ENCODE measurements around the gene OAF.
"Not testable (repeated sequence)": the region's sequence is repeated elsewhere in the genome, so short reads cannot be mapped to it uniquely, and the experiment has no call there.

Gene OAF

DNA sequence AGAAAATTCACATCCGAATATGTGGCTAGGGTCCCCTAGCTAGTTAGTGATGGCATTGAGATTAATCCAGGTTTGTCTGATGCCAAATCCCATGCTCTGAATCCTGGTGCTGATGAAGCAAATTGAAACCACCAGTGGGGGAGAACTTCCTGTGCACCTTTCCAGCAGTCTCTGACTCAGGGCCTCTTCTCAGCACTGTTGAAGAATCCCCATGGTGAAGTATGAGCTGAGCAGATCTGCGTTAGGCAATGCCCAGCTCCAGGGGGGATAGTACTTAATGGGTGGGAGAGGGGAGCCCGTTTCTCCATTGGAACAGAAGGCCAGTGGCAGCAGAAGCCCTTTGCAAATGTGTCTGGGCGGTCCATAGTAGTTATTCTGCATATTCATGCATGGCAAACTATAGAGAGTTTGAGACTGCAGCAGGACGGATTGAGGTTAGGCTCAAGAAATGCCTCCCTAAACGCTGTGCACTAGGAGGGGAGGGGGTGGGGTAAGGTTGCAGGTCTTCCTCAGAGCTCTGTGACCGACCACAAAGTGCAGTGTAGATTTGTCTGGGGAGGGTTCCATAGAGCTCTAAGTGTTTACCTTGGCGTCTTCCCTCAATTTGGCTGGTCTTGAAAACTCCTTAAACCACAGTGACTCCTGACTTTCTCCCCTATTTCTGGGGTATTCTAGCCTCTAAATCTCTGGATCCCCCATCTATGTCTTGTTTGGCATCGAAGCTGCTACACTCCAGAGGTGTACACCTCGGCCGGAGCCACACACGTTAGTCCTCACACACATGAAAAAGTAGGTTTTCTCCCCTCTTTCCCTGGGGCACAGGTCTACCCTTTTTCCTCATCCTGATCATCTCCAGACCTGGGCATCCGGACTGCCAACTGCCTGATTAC lies 33.9 kb downstream of the OAF start:
- DNase-seq (ENCODE audit: low read depth) = no peak

DNA sequence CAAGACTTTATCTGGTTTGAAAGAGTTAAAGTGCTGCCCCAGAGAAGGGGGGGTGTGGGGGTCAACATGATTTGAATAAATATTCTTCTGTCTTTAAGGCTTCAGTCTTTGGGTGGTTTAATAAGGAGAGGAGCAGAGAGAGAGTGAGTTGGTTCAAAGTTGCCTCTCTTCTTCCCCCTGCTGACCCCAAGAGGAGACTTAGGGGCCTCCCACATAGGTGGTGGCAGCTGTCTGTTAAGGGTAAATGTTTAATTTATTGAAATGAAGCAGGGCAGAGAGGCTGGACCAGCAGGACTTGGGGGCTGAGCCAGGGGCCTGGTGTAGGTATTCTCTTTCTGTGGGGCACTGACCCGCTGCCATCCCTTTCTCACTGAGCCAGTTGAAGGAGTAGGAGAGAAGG lies 34.6 kb downstream of the OAF start:
- DNase-seq (ENCODE audit: low read depth) = no peak

DNA sequence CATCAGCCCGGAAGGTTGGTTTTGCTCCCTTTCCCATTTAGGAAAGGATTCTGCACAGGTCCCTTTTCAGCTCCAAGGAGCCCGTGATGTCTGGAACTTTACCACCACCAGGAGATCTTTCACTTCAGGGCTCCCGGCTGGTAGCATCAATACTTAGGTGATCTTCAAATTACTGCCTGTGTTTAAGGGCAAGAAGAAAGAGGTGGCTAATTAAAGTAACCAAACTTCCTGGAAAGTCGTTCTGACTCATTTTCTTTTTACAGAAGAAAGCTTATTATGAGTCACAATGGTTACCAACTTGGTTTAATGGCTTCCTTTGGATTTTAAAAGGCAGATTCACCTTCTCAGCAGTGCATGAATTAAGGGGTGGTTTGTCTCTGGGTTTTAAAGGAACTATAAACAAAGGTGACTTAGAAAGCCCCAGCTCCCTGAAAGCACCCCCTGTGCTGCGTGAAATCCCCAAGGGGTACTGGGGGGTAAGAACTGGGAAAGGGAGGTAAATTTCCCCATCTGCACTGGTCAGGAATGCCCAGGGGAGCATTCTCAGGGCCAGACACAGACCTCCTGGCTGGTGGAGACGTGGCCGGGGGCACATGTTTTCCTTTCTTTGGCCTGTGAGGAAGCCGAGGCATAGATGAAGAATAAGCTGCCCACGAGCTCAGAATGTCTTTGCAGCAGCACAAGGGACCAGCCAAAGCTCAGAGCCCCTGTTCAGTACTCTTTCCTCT lies 37.9 kb downstream of the OAF start:
- DNase-seq (ENCODE audit: low read depth) = no peak

DNA sequence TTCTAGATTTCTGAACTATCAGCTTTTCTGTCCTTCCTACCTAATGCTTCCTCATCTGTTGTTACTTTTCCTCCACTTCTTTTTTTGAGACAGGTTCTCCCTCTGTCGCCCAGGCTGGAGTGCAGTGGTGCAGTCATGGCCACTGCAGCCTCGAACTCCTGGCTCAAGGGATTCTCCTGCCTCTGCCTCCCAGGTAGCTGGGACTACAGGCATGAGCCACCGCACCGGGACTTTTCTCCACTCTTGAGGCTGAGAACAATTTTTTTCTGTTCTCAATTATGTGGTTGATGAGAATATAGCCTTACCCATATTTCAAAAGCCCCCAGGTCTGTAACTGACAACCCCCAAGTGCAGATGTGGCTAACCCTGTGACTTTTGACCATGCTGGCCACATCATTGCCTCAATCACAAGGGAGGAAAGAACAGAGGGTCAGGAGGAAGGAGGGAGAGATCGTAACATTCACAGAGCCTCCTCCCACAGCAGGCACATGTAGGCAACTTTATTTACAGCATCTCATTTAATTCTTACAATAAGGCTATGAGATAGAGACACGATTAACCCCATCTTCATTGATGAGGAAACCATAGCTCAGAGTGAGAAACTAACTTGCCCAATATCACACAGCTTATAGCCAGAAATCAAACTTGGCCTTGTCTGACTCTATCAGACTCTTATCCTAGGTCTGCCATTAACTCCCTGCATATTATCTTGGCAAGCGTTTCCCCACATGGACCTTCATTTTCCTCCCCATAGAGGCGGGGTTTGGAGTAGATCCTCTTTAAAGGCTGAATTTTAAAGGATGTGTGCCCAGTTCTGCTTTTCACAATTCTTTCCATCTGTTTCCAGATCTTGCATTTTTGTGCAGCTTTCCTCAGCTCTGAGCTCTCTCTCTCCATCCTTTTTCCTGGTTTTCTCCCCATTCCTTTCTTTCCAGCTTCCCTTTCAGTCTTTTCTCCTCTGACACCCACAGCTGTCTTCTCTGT lies 38.7 kb downstream of the OAF start:
- no peak for DNase-seq (ENCODE audit: low read depth)

DNA sequence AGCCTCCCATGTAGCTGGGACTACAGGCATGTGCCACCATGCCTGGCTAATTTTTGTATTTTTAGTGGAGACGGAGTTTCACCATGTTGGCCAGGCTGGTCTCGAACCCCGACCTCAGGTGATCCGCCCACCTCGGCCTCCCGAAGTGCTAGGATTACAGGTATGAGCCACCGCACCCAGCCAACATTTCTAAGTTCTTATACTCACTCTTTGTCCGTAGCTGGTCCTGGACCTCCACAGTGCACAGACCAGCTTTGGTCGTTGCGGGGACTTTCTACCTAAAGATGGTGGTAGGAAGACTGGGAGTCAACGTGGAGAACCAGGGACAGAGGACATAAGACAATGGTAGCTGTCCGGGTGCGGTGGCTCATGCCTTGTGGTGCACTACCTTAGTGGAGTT lies 42.5 kb downstream of the OAF start:
- not testable (repeated sequence) for DNase-seq (ENCODE audit: low read depth)

DNA sequence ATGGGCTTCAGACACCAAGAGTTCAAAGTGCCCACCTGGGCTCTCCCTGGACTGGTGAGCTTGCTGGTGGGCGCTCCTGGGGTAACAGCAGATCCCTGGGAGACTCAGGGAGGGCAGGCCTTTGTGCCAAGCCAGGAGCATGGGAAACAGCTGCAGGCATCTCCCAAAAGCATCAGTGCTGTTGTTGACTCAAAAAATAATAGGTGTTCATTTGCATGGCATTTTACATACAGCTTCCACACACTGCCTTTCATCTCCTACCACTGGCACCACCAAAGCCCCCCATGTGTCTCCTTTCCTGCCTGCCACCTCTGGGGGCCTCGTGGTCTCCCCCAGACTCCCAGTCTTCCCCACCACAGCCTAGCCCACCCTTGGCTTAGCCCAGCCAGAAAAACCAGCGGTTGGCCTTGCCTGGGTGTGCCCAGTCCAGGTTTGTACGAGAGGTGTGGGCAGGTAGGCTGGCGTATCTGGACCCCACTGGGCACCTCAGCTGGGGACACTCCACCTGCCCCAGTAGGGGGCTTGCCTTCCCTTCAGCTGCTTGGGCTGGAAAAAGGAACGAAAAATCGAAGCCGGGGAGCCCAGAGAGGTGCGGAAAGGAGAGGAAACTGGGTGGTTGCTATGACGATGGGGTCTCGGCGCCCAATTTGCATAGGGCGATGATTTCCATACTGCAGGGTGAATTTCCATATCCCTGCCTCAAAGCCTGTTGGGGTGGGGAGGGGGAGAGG lies 44.1 kb downstream of the OAF start:
- no peak for DNase-seq (ENCODE audit: low read depth)

DNA sequence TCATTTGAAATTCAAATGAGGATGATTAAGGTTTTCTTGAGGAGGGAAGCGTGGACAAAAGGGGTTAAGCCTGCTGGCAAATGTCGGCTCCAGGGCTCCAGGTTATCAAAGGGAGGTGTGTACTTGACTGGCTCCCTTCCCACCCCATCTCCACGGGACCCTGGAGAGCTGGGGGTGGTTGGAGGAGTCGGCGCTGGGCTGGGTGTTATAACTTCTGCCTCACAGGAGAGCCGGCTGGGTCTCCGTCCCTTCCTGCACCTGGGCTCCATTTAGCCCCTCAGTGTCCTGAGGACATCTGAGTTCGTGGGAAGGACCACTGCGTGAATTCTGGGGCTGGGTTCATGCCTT lies 44.7 kb downstream of the OAF start:
- no peak for DNase-seq (ENCODE audit: low read depth)

DNA sequence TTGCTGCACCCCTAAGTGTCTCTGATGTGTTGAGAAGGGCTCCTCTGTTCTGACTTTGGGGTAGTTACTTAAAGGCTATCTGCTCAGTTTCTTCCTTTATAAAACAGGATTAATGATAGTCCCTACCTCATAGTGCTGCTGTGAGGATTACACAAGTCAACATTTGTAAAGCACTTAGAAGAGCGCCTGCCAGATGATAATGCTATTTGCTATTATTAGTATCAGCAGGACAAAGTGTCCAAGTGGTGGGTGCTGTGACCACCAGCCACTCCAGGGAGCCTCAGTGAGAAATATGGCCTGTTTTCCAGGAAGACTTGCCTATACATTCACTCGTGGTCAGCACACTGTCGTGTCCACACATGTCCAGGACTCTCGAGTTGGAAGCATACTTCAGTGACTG lies 45.3 kb downstream of the OAF start:
- DNase-seq (ENCODE audit: low read depth) = no peak

DNA sequence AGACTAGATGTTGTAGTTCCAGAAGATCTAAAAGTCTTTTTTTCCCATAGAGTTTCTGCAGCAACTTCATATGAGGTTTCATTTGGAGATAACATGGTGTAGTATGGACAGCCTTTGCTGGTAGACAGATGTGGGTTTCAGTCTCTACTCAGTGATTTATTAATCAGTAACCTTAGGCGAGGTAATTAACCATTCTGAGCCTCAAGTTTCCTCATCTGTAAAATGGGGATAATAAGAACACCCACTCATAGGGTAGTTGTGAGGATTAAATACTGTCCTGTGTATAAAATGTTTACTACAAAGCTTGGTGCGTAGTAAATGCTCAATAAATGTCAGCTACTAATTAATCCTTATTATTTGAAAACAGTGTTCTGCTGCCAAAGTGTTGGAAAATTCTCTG lies 45.9 kb downstream of the OAF start:
- no peak for DNase-seq (ENCODE audit: low read depth)

DNA sequence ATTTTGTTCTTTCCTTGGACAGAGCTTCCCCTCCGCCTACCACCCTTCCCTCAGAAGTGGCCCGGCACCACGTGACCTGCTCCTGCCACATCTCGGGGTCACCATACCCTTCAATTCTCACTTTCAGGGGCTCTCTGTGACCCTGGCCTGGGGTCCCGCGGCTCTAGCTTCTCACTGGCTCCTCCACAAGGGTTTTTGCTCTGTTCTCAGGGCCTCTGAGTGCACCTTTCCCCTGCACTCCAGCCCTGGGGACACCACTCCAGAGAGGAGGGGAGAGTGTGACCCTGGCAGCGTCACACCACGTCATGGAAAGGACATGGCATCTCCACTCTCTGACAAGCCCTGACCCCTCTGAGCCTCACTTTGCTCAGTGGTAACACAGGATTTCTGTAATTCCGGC lies 46.5 kb downstream of the OAF start:
- DNase-seq (ENCODE audit: low read depth) = no peak

DNA sequence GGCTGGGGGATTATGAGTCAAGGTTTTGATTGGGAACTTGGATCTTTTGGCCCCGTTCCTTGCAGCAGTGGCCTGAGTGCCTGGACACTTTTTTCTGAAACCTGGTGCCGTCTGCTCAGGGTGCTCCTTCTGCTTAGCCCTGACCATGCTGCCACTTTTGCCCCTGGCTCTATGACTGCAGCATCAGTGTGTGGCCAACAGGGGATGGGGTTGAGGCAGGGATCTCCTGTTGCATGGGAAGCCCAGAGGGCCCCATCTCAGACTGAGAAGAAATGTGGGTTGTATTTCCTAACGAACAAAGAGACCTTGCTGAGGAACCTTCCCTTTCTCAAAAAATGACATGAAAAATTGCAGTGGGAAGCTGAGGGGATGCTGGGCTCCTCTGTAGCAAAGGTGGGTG lies 47.8 kb downstream of the OAF start:
- DNase-seq (ENCODE audit: low read depth) = no peak

DNA sequence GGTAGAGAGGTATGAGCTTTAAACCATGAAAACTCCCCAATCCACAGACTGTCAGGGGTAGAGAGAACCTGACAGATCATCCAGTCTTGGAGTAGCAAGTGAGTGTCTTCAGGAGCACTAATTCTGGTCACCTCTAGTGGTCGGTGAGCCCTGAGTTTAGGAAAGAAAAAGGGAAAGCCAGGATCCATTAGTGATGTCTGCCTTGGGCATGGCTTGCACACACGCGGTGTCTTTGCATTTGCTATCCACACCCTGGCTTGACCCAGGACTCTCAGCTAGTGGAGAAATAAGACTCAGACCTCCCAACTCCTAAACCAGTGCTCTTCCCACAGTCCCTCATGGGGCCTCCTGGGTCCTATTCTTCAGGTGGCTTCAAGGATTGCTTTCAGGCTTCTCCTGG lies 48.4 kb downstream of the OAF start:
- DNase-seq (ENCODE audit: low read depth) = no peak

DNA sequence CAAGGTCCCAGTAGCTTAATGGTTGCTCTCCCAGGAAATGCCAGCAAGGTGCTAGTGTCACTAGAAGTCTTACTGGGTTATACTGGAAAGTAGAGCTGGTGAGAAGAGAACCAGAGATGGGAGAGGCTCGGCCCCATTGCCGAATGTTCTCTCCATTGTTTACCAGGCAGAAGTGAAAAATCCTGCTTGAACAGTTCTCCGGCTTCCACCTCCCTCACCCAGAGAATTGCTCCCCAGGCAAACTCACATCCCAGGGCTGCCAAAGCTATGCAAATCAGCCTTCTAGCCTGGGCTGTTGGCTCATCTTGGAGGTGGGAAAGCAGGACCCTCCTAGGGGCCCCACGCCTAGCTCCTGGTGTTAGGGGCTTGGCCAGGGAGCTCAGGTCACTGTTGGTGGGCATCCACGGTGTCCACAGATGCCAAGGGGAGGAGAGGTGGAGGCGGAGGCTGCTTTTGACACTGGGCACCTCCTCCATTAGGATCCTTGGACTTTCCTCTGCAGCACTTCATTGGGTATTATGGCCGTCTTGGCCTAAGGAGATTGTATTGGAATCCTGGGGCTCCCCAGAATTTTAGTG lies 49.2 kb downstream of the OAF start:
- DNase-seq (ENCODE audit: low read depth) = no peak

DNA sequence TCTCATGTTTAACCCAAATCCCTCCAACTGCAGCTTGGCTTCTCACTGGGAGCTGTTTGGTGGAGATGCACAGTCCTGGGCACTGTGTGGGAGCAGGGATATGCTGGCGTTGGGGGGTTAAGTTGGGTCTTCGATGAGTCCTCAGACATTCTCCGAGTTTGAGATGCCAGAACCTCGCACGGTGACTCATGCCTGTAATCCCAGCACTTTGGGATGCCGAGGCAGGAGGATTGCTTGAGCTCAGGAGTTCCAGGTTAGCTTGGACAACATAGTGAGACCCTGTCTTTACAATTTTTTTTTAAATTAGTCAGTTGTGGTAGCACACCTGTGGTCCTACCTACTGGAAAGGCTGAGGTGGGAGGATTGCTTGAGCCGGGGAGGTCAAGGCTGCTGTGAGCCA lies 49.8 kb downstream of the OAF start:
- DNase-seq (ENCODE audit: low read depth) = no peak

DNA sequence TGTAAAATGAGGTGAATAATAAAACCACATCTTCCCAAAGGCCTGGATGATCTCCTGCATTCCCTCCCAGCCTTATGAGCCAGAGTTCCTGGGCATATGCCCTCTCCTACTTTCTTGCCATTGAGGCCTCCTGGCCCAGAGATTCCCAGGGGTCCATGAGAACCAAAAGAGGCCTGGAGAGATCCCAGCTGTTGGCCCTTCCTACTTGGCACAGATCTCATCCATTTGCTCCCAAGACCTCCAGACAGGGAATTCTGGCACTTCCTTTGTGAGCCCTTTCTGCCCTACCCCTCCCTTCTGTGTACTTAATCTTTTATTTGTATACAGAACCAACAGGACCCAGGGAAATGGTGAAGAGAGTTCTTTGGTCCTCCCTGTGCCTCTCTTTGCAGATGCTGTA lies 50.5 kb downstream of the OAF start:
- no peak for DNase-seq (ENCODE audit: low read depth)

DNA sequence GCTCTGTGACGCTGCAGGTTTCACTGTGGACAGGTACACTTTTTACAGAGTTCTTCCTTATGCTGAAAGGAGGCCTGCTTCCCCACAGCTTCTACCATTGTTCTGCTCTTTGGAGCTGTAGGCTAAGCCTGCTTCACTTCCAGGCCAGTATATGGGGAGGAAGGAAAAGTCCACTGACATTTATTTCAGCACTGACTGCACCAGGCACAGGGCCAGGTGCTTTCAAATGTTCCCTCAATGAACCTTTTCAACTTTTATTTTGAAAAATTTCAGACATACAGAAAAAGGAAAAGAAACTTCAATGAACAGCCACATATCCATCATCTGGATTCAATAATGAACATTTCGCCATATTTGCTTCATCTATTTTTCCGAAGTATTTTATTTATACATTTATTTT lies 51.1 kb downstream of the OAF start:
- DNase-seq (ENCODE audit: low read depth) = no peak

DNA sequence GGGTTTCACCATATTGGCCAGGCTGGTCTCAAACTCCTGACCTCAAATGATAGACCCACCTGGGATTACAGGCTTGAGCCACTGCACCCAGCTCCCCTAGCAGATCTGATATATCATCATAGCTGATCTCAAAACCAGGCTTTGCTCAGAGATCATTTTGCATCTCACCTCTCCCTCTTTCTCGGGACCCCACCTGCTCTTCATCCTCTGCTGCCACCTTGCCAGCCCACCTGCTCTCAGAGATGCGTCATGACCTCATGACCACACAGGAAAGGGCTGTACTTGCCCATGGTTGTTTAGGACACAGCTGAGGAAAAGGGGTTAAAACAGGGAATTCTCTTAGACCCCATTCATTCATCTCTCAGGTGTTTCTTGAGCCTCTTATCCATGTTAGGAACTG lies 56.5 kb downstream of the OAF start:
- DNase-seq (ENCODE audit: low read depth) = no peak

DNA sequence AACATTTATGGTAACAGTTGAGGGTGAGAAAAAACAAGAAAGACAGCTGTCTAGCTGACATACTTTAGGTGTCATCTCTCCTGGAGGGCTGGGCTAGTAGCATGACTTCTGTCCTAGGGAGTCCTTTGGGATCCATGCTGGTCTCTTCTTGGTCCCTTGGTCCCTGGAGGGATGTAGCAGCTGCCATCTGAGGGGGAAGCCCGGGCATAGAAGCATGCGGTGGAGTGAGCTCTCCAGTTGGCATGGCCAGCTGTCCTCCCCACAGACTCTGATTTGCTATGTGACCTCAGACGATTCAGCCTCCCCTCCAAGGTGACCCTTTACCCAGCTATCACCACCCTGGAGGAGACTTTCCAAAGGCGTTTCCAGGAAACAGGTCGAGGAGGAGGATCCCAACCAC lies 57.9 kb downstream of the OAF start:
- no peak for DNase-seq (ENCODE audit: low read depth)

DNA sequence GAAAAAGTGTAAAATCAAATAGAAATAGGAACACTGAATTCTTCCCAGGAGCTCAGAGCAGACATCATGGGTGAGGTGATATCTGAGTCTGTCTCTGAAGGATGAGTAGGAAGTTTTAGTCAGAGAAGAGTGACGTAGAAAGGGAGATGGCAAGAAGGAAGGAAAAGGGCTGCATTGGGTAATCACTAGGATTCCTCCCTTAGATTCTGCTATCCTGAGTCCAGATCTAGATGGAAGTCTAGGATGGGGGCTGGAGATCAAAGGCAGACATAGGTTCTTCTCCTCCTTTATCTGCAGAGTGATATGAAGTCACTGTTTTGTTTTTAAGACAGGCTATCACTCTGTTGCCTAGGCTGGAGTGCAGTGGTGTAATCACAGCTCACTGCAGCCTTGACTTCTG lies 59.6 kb downstream of the OAF start:
- DNase-seq (ENCODE audit: low read depth) = no peak

DNA sequence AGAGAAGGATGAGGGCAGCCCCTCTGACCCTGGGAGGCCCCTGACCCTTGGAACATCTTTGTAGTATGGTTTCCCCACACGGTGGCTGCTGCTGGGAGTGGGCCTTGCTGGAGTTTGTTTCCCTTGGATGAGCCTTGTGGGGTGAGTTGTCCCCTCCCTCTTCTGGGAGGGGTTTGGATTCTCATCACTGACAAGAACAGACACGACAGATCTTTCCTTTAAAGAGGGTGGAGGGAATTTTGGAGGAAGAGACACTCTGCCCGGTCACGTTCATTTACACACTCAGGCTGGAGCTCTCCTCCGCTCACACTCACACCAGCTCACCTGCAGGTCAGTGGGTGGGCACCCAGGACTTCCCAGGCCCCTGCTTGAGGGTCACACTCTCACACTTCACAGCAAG lies 60.8 kb downstream of the OAF start:
- DNase-seq (ENCODE audit: low read depth) = no peak

DNA sequence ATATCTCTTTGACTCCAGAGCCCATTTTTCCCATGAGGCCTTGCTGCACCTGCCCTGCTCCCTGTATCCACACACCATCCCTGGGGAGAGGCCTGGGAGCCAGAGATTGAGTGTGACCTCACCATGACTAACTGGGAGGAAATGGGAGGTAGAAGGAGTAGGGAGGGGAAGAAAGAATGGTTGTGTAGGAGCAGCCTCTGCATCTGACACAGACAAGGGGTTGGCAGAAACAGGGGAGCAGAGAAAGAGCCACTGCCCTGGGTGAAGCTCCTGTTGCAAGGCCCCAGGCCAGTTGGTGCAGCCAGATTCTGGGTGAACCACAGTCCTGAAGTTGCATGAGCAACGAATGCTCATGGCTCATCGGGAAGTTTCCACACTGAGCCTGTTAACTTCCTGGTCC lies 61.5 kb downstream of the OAF start:
- DNase-seq (ENCODE audit: low read depth) = no peak

DNA sequence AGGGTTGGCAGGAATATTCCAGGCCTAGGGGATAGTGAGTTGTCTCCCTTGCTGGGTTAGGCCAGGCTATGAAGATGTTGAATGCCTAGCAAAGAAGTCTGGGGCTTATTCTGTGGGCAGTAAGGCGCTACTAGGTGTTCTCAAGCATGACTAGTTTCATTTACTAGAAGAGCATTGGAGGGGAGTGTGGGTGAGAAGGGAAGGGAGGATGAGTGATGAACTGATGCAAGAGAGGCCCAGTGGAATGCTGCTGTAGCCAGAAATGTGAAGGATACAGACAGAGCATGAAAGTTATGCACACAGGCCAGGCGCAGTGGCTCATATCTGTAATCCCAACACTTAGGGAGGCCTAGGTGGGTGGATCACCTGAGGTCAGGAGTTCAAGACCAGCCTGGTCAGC lies 62.6 kb downstream of the OAF start:
- no peak for DNase-seq (ENCODE audit: low read depth)
